HG02884 (cell line): ENCODE measurements around the gene TESMIN.

ENCODE experiments used
- ATAC-seq: cut with Tn5 transposase; IDR thresholded peaks from one replicate; pipeline ENCODE4 v1.9.1; 2021; ENCODE audit warnings: mild to moderate bottlenecking, moderate library complexity; ENCODE audit not compliant: unreplicated experiment

TESMIN gene

GRCh38 chr11:68664141-68664540 is 87.2 kb downstream of the TESMIN start:
- ATAC-seq: no peak

- no peak for ATAC-seq
Measured at GRCh38 chr11:68663482-68664010, 87.8 kb downstream of the TESMIN start.

- ATAC-seq: no peak
Measured at GRCh38 chr11:68661697-68662603, 89.4 kb downstream of the TESMIN start.

- ATAC-seq: no peak
Measured at GRCh38 chr11:68661014-68661413, 90.3 kb downstream of the TESMIN start.

- ATAC-seq: no peak
Measured at GRCh38 chr11:68660066-68660810, 91.1 kb downstream of the TESMIN start.

GRCh38 chr11:68659158-68659921 is 92.0 kb downstream of the TESMIN start:
- no peak for ATAC-seq

- ATAC-seq: no peak
Measured at GRCh38 chr11:68658661-68659060, 92.7 kb downstream of the TESMIN start.

GRCh38 chr11:68658097-68658496 is 93.2 kb downstream of the TESMIN start:
- no peak for ATAC-seq
